Breast epithelium (tissue), 3 donors: ENCODE results near the gene COA1.
"Not testable (repeated sequence)": the region's sequence is repeated elsewhere in the genome, so short reads cannot be mapped to it uniquely, and the experiment has no call there.

Source experiments
- CTCF ChIP-seq, 3 donors: fragments of 450-650 bp; IDR thresholded peaks; one replicate each; pipeline ENCODE4 v1.5.1; 2016 to 2017; ENCODE audit warnings: antibody characterized with exemption in 3 of 3, mild to moderate bottlenecking in 3 of 3, moderate library complexity in 3 of 3
- POLR2AphosphoS5 ChIP-seq, 3 donors: sonication (generic); formaldehyde crosslinking; IDR thresholded peaks; one replicate each; pipeline ENCODE4 v1.6.1; 2017; ENCODE audit warnings: antibody characterized with exemption in 3 of 3

GRCh38 chr7:43687866-43688265, 41.5 kb downstream of the COA1 start:
- not testable (repeated sequence) for TF ChIP-seq CTCF, POLR2AphosphoS5 (IDR thresholded peaks at IDR 0.05)
